ENCODE results near the gene CLK2.

CLK2 gene

GRCh38 chr1:155319536-155319935 is 46.2 kb upstream of the CLK2 start:
- no peak for DNase-seq (ENCODE audit: low read depth)
- TF ChIP-seq CTCF (IDR thresholded peaks at IDR 0.05; ENCODE audit: control insufficient read depth, extremely low read depth, insufficient read depth), result no peak
- H3K4me3 ChIP-seq (ENCODE audit: low read depth, low read length), result no peak overlapping the region

GRCh38 chr1:155318082-155318481 is 44.8 kb upstream of the CLK2 start:
- no peak overlapping the region for H3K4me3 ChIP-seq (ENCODE audit: low read depth, low read length)
- no peak for DNase-seq (ENCODE audit: low read depth)
- no peak for TF ChIP-seq CTCF (IDR thresholded peaks at IDR 0.05; ENCODE audit: control insufficient read depth, extremely low read depth, insufficient read depth)

GRCh38 chr1:155316922-155317321 is 43.6 kb upstream of the CLK2 start:
- no peak overlapping the region for H3K4me3 ChIP-seq (ENCODE audit: low read depth, low read length)
- DNase-seq (ENCODE audit: low read depth), result no peak
- no peak for TF ChIP-seq CTCF (IDR thresholded peaks at IDR 0.05; ENCODE audit: control insufficient read depth, extremely low read depth, insufficient read depth)

GRCh38 chr1:155313261-155313660 is 40.0 kb upstream of the CLK2 start:
- no peak for TF ChIP-seq CTCF (IDR thresholded peaks at IDR 0.05; ENCODE audit: control insufficient read depth, extremely low read depth, insufficient read depth)
- DNase-seq (ENCODE audit: low read depth), result no peak
- H3K4me3 ChIP-seq (ENCODE audit: low read depth, low read length), result no peak overlapping the region

GRCh38 chr1:155309423-155310021 is 36.2 kb upstream of the CLK2 start:
- TF ChIP-seq CTCF (IDR thresholded peaks at IDR 0.05; ENCODE audit: control insufficient read depth, extremely low read depth, insufficient read depth), result no peak
- H3K4me3 ChIP-seq (ENCODE audit: low read depth, low read length), result peak overlapping the region; percentile 96
- no peak for DNase-seq (ENCODE audit: low read depth)

- DNase-seq (ENCODE audit: low read depth), result peak; percentile 99
- peak within 1 kb of the TSS; percentile 96 for H3K4me3 ChIP-seq (ENCODE audit: low read depth, low read length)
- no peak for TF ChIP-seq CTCF (IDR thresholded peaks at IDR 0.05; ENCODE audit: control insufficient read depth, extremely low read depth, insufficient read depth)
Measured at GRCh38 chr1:155308493-155309422, 35.5 kb upstream of the CLK2 start, which contains the start of gene FDPS. FDPS (plus strand) TSS chr1:155308866; CDS start chr1:155309790, 924 bp downstream.
